Astrocyte (in vitro differentiated cells and primary cell): Measurements from ENCODE around the gene TRIM21. TPM values are rescaled to one million over a fixed set of nuclear protein-coding genes. Genes with fewer than 3 reads are reported as not detected.

Experiments
- DNase-seq: peaks from one replicate; pipeline ENCODE4 v3.0.0-alpha.2; 2010; ENCODE audit warnings: low read depth
- FAIRE-seq: peaks from 2 replicates; lab custom pipeline; 2011; peaks lifted over from hg19 to GRCh38; lab: Jason Lieb, UNC
- H2AFZ ChIP-seq: 2 replicates; pipeline ENCODE4 v1.6.0; 2012; ENCODE audit warnings: low read depth, low read length, inconsistent platforms
- H3K27ac ChIP-seq: 2 replicates; pipeline ENCODE4 v1.5.1; 2011; ENCODE audit warnings: low read depth, low read length, inconsistent platforms
- H3K27me3 ChIP-seq: 2 replicates; pipeline ENCODE4 v1.6.0; 2011; ENCODE audit warnings: low read length, inconsistent platforms; ENCODE audit not compliant: insufficient read depth
- H3K36me3 ChIP-seq: 2 replicates; pipeline ENCODE4 v1.5.1; 2011; ENCODE audit warnings: low read length, inconsistent platforms; ENCODE audit not compliant: insufficient read depth
- H3K4me1 ChIP-seq: 2 replicates; pipeline ENCODE4 v1.5.1; 2011; ENCODE audit warnings: low read length, inconsistent platforms; ENCODE audit not compliant: insufficient read depth
- H3K4me2 ChIP-seq: 2 replicates; pipeline ENCODE4 v1.6.0; 2012; ENCODE audit warnings: low read length, inconsistent platforms
- H3K4me3 ChIP-seq: 2 replicates; pipeline ENCODE4 v1.5.1; 2011; ENCODE audit warnings: low read depth, mild to moderate bottlenecking, low read length, inconsistent platforms; ENCODE audit not compliant: insufficient read depth
- H3K79me2 ChIP-seq: 2 replicates; pipeline ENCODE4 v1.6.0; 2012; ENCODE audit warnings: mild to moderate bottlenecking, low read length, inconsistent platforms; ENCODE audit not compliant: insufficient read depth
- H3K9ac ChIP-seq: 2 replicates; pipeline ENCODE4 v1.6.0; 2012; ENCODE audit warnings: mild to moderate bottlenecking, low read length, inconsistent platforms
- H3K9me3 ChIP-seq: 2 replicates; pipeline ENCODE4 v1.5.1; 2012; ENCODE audit warnings: low read depth, mild to moderate bottlenecking, low read length, inconsistent platforms; ENCODE audit not compliant: insufficient read depth
- H4K20me1 ChIP-seq: 2 replicates; pipeline ENCODE4 v1.6.0; 2012; ENCODE audit warnings: low read length, inconsistent platforms; ENCODE audit not compliant: insufficient read depth
- H3K27ac Mint-ChIP-seq: one replicate; pipeline ENCODE4 v1.8.0; 2021; ENCODE audit warnings: mild to moderate bottlenecking, mixed read lengths; ENCODE audit not compliant: unreplicated experiment
- H3K27me3 Mint-ChIP-seq: one replicate; pipeline ENCODE4 v1.8.0; 2021; ENCODE audit warnings: low read depth, mixed read lengths; ENCODE audit not compliant: unreplicated experiment
- H3K36me3 Mint-ChIP-seq: one replicate; pipeline ENCODE4 v1.8.0; 2021; ENCODE audit warnings: low read depth, mixed read lengths; ENCODE audit not compliant: unreplicated experiment
- H3K4me1 Mint-ChIP-seq: one replicate; pipeline ENCODE4 v1.8.0; 2021; ENCODE audit warnings: low read depth, mixed read lengths; ENCODE audit not compliant: unreplicated experiment
- H3K4me3 Mint-ChIP-seq: one replicate; pipeline ENCODE4 v1.8.0; 2021; ENCODE audit warnings: mild to moderate bottlenecking, moderate library complexity, mixed read lengths; ENCODE audit not compliant: unreplicated experiment
- H3K9me3 Mint-ChIP-seq: one replicate; pipeline ENCODE4 v1.8.0; 2021; ENCODE audit warnings: mild to moderate bottlenecking, mixed read lengths; ENCODE audit not compliant: unreplicated experiment
- EZH2 ChIP-seq: IDR thresholded peaks from 2 replicates; pipeline ENCODE4 v1.6.1; 2012; ENCODE audit warnings: mild to moderate bottlenecking, low read length, inconsistent platforms; ENCODE audit not compliant: insufficient read depth
- total RNA-seq: library from RNA; stranded (reverse); gene quantifications from 2 replicates; pipeline ENCODE4 v1.2.1, GENCODE V29; 2021
- TF ChIP-seq, protein P1 (sequence below): IDR thresholded peaks from 2 replicates; pipeline ENCODE4 v1.5.1; 2011; ENCODE audit warnings: low read depth, mild to moderate bottlenecking, inconsistent platforms, low read length, moderate library complexity; ENCODE audit not compliant: insufficient read depth

The TRIM21 gene
- total RNA-seq, 1 donor from 2014 or later, result 48.0 TPM

DNA sequence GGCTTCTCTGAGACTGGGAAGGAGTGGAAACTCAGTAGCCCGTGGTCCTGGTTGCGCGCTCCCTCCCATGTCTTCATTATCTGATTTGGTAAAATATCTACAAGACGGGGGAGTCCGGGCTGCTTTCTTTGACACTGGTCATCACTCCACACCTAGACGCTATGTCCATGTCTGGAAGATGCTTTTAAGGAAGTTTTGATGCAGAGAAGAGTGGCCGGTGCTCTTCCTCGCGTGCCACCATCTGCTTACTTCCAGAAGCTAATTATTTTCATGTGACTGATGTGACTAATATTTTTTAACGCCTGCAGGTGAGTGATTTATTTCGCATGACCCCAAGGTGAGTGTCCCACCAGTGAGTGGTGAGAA is 339 bp upstream of the TRIM21 start:
- Histone ChIP-seq H3K27ac (no peak overlapping the region), H3K36me3 (peaks cover 7% of the 10 kb centered on the region), H4K20me1 (no peaks in the 10 kb centered on the region), H3K79me2 (peaks cover 9% of the 10 kb centered on the region), H2AFZ (peak overlapping the region; percentile 97), H3K9me3 (no peaks in the 10 kb centered on the region), H3K4me2 (peak overlapping the region; percentile 95), H3K9ac (peak overlapping the region; percentile 87), H3K27me3 (peaks cover 4% of the 10 kb centered on the region), H3K4me1 (peaks cover 5% of the 10 kb centered on the region), H3K4me3 (peak overlapping the region; percentile 92)
- Mint-ChIP-seq H3K9me3 (peaks cover 19% of the 10 kb centered on the region), H3K4me1 (peaks cover 13% of the 10 kb centered on the region), H3K27ac (no peak overlapping the region), H3K4me3 (peak overlapping the region; percentile 82), H3K27me3 (no peaks in the 10 kb centered on the region), H3K36me3 (peaks cover 35% of the 10 kb centered on the region)
- FAIRE-seq (no peak), DNase-seq (no peak)
- no peak for TF ChIP-seq EZH2
- TF ChIP-seq, protein P1, sequence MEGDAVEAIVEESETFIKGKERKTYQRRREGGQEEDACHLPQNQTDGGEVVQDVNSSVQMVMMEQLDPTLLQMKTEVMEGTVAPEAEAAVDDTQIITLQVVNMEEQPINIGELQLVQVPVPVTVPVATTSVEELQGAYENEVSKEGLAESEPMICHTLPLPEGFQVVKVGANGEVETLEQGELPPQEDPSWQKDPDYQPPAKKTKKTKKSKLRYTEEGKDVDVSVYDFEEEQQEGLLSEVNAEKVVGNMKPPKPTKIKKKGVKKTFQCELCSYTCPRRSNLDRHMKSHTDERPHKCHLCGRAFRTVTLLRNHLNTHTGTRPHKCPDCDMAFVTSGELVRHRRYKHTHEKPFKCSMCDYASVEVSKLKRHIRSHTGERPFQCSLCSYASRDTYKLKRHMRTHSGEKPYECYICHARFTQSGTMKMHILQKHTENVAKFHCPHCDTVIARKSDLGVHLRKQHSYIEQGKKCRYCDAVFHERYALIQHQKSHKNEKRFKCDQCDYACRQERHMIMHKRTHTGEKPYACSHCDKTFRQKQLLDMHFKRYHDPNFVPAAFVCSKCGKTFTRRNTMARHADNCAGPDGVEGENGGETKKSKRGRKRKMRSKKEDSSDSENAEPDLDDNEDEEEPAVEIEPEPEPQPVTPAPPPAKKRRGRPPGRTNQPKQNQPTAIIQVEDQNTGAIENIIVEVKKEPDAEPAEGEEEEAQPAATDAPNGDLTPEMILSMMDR, result no peak

DNA sequence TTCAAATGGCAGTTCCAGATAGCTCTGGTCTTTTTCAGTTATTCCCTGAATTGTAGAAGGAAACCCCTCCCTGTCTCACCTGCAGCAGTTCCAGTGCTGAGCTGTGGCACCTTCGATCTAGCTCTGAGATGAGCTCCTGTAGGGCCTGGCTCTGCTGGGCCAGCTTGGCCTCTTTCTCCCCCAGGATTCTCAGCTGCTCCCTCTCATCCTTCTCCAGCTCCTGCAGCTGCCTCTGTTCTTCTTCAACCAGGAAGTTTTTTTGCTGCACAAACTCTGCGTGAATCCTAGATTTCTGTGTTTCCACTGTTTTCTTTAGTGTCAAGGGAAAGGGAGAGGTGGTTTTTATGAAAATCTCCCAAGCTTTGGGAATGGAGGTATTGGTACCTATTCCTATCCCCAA is 5.3 kb downstream of the TRIM21 start:
- Histone ChIP-seq H4K20me1 (no peaks in the 10 kb centered on the region), H3K27ac (no peak overlapping the region), H3K27me3 (no peaks in the 10 kb centered on the region), H3K4me1 (peaks cover 5% of the 10 kb centered on the region), H3K9ac (no peak overlapping the region), H3K4me2 (no peak overlapping the region), H2AFZ (no peak overlapping the region), H3K36me3 (peaks cover 20% of the 10 kb centered on the region), H3K4me3 (no peak overlapping the region), H3K79me2 (peaks cover 6% of the 10 kb centered on the region), H3K9me3 (no peaks in the 10 kb centered on the region)
- Mint-ChIP-seq H3K27ac (no peak overlapping the region), H3K4me1 (peaks cover 9% of the 10 kb centered on the region), H3K9me3 (no peaks in the 10 kb centered on the region), H3K36me3 (peaks cover 54% of the 10 kb centered on the region), H3K4me3 (no peak overlapping the region), H3K27me3 (no peaks in the 10 kb centered on the region)
- no peak for TF ChIP-seq EZH2
- TF ChIP-seq, protein P1, result no peak
- no peak for DNase-seq
- no peak for FAIRE-seq

DNA sequence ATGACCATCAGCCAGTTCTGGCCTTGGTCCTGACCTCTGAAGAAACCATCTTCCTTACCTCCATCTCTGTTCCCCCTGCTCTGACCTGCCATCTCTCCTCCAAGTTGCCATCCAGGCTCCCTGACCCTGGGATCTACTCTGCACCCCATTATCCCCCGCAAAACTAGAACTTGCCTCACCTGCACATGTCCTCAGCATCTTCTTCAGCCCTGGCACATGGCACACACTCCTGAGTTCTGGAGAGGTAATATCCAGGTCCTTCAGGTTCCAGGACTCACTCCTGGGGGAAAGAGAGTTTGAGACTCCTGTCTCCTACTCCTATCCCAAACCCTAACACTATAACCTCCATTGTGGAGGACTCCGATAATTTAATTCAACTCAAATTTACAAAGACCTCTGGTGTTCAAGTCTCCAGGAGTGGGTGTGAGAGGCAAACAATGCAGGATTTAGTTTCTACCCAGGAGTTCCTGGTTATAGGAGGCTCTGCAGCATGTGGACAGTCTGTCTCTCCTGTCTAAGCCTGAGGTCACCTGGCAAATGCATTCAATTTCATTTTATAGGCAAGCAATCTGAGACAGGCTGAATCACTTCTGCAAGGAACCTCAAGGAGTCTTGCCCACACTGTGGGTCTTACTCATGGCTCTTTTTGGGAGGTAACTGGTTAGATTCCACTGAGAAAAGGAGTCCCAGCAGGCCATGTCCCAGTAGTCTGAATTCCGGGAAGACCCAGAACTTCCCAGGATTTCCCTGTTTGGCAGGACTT is 7.3 kb downstream of the TRIM21 start:
- no peak overlapping the region for H3K4me3 ChIP-seq
- Mint-ChIP-seq H3K27ac (no peak overlapping the region), H3K4me1 (no peaks in the 10 kb centered on the region), H3K9me3 (no peaks in the 10 kb centered on the region), H3K4me3 (no peak overlapping the region), H3K36me3 (peaks cover 52% of the 10 kb centered on the region), H3K27me3 (no peaks in the 10 kb centered on the region)
- no peaks in the 10 kb centered on the region for H3K9me3 ChIP-seq
- no peak for FAIRE-seq
- DNase-seq, result no peak
- H3K9ac ChIP-seq, result no peak overlapping the region
- no peak overlapping the region for H2AFZ ChIP-seq
- peaks cover 20% of the 10 kb centered on the region for H3K36me3 ChIP-seq
- H3K27ac ChIP-seq, result no peak overlapping the region
- H3K4me1 ChIP-seq, result no peaks in the 10 kb centered on the region
- no peaks in the 10 kb centered on the region for H3K79me2 ChIP-seq
- TF ChIP-seq, protein P1, result no peak
- TF ChIP-seq EZH2, result no peak
- no peak overlapping the region for H3K4me2 ChIP-seq
- no peaks in the 10 kb centered on the region for H4K20me1 ChIP-seq
- H3K27me3 ChIP-seq, result no peaks in the 10 kb centered on the region
